Measurements from ENCODE around the gene TENT4A. TPM values are rescaled to one million over a fixed set of nuclear protein-coding genes. Genes with fewer than 3 reads are reported as not detected.

TENT4A gene
- total RNA-seq, 1 experiment from 2014 or later: 29.6 TPM

GRCh38 chr5:6762116-6762515 lies 48.9 kb downstream of the TENT4A start:
- Histone ChIP-seq H3K9me3 (ENCODE audit: control insufficient read depth, insufficient read depth, low read depth, low read length) (no peaks in the 10 kb centered on the region), H3K4me3 (ENCODE audit: low read depth in 2 of 2, low read length in 2 of 2) (no peak overlapping the region), H3K27me3 (ENCODE audit: control insufficient read depth, insufficient read depth, low read length) (no peaks in the 10 kb centered on the region), H3K36me3 (ENCODE audit: control insufficient read depth, insufficient read depth, low read length) (no peaks in the 10 kb centered on the region; the same call in 1 of the 2 replicates), H3K4me1 (ENCODE audit: control insufficient read depth, insufficient read depth, low read length) (peaks cover 20% of the 10 kb centered on the region), H3K27ac (ENCODE audit: low read length) (no peak overlapping the region)
- intact Hi-C loops (cut with micrococcal nuclease; ENCODE audit: unreplicated experiment) (loop anchor here (5.0 kb wide), 1 partner anchor 985 kb away; no protein-coding TSS in a partner anchor), in situ Hi-C loops (cut with HindIII; ENCODE audit: low pct_unique_long_range_greater_than_20kb, low sequenced_read_pairs) (no loop called here)
- ATAC-seq (no peak), DNase-seq (ENCODE audit: low read depth, low spot score) (no peak)
- BruUV-seq (replicated peaks): no TSS peak
- ChIA-PET POLR2A (no interaction called here), CTCF (no interaction called here)
- TF ChIP-seq TCF7L2 (IDR thresholded peaks at IDR 0.05; ENCODE audit: low read depth, low read length) (no peak), SIN3A (IDR thresholded peaks at IDR 0.05; ENCODE audit: borderline replicate concordance, insufficient read depth, low read depth, low read length) (no peak), REST (IDR thresholded peaks at IDR 0.05; ENCODE audit: insufficient read depth in 1 of 2, low read depth in 2 of 2, low read length in 1 of 2) (no peak)

- CTCF ChIA-PET: no interaction called here
- H3K27ac ChIP-seq (ENCODE audit: low read length): no peak overlapping the region
- no peaks in the 10 kb centered on the region for H3K27me3 ChIP-seq (ENCODE audit: control insufficient read depth, insufficient read depth, low read length)
- no TSS peak for BruUV-seq (replicated peaks)
- no peaks in the 10 kb centered on the region; the same call in 1 of the 2 replicates for H3K36me3 ChIP-seq (ENCODE audit: control insufficient read depth, insufficient read depth, low read length)
- H3K4me1 ChIP-seq (ENCODE audit: control insufficient read depth, insufficient read depth, low read length): peaks cover 26% of the 10 kb centered on the region
- no peaks in the 10 kb centered on the region for H3K9me3 ChIP-seq (ENCODE audit: control insufficient read depth, insufficient read depth, low read depth, low read length)
- TF ChIP-seq TCF7L2 (IDR thresholded peaks at IDR 0.05; ENCODE audit: low read depth, low read length): no peak
- TF ChIP-seq SIN3A (IDR thresholded peaks at IDR 0.05; ENCODE audit: borderline replicate concordance, insufficient read depth, low read depth, low read length): no peak
- POLR2A ChIA-PET: no interaction called here
- no peak for ATAC-seq
- H3K4me3 ChIP-seq (ENCODE audit: low read depth in 2 of 2, low read length in 2 of 2): no peak overlapping the region
- intact Hi-C loops (cut with micrococcal nuclease; ENCODE audit: unreplicated experiment) (loop anchor here (5.0 kb wide), 1 partner anchor 985 kb away; no protein-coding TSS in a partner anchor), in situ Hi-C loops (cut with HindIII; ENCODE audit: low pct_unique_long_range_greater_than_20kb, low sequenced_read_pairs) (no loop called here)
- DNase-seq (ENCODE audit: low read depth, low spot score): no peak
These were observed 49.5 kb downstream of the TENT4A start for GRCh38 chr5:6762697-6763096.

- BruUV-seq (replicated peaks): no TSS peak
- no peaks in the 10 kb centered on the region for H3K9me3 ChIP-seq (ENCODE audit: control insufficient read depth, insufficient read depth, low read depth, low read length)
- H3K36me3 ChIP-seq (ENCODE audit: control insufficient read depth, insufficient read depth, low read length): no peaks in the 10 kb centered on the region; the same call in 1 of the 2 replicates
- ChIA-PET CTCF (no interaction called here), POLR2A (no interaction called here)
- DNase-seq (ENCODE audit: low read depth, low spot score): no peak
- in situ Hi-C loops (cut with HindIII; ENCODE audit: low pct_unique_long_range_greater_than_20kb, low sequenced_read_pairs) (no loop called here), intact Hi-C loops (cut with micrococcal nuclease; ENCODE audit: unreplicated experiment) (loop anchor here (5.0 kb wide), 1 partner anchor 984 kb away; no protein-coding TSS in a partner anchor)
- H3K4me1 ChIP-seq (ENCODE audit: control insufficient read depth, insufficient read depth, low read length): peaks cover 27% of the 10 kb centered on the region
- no peak for ATAC-seq
- TF ChIP-seq POLR2AphosphoS5 (IDR thresholded peaks at IDR 0.05; ENCODE audit: low read depth, low read length) (no peak), CTCF (IDR thresholded peaks at IDR 0.05) (no peak), TCF7L2 (IDR thresholded peaks at IDR 0.05; ENCODE audit: low read depth, low read length) (no peak), SIN3A (IDR thresholded peaks at IDR 0.05; ENCODE audit: borderline replicate concordance, insufficient read depth, low read depth, low read length) (no peak), REST (IDR thresholded peaks at IDR 0.05; ENCODE audit: insufficient read depth in 1 of 2, low read depth in 2 of 2, low read length in 1 of 2) (no peak)
- H3K27me3 ChIP-seq (ENCODE audit: control insufficient read depth, insufficient read depth, low read length): no peaks in the 10 kb centered on the region
- no peak overlapping the region for H3K27ac ChIP-seq (ENCODE audit: low read length)
- H3K4me3 ChIP-seq (ENCODE audit: low read depth in 2 of 2, low read length in 2 of 2): no peak overlapping the region
These were observed 50.0 kb downstream of the TENT4A start for GRCh38 chr5:6763191-6763590.
